Lower leg skin (tissue), 4 donors: Measurements from ENCODE around the gene PAPPA. TPM values are rescaled to one million over a fixed set of nuclear protein-coding genes. Genes with fewer than 3 reads are reported as not detected.

ENCODE experiments used
- DNase-seq, 2 donors: peaks; one replicate each; pipeline ENCODE4 v3.0.0-alpha.2; 2019; ENCODE audit warnings: low spot score in 2 of 2
- H3K4me3 ChIP-seq: fragments of 200-600 bp; sonication (generic); 2 replicates; pipeline ENCODE4 v1.5.1; 2017; ENCODE audit warnings: mild to moderate bottlenecking, low read depth; ENCODE audit not compliant: poor library complexity, severe bottlenecking
- POLR2A ChIP-seq, 2 donors: fragments of 450-650 bp; IDR thresholded peaks; one replicate each; pipeline ENCODE4 v1.6.1; 2016 to 2017; ENCODE audit warnings: antibody characterized with exemption in 2 of 2, mild to moderate bottlenecking in 1 of 2, moderate library complexity in 1 of 2
- WGBS, 2 donors: methylation state at CpG; one replicate each; pipeline ENCODE4 v1.1.5; 2018; 5-methylcytosine and 5-hydroxymethylcytosine counted together
- intact Hi-C: fragments of 100-400 bp; cut with DNase I; formaldehyde crosslinking; loops from one replicate; pipeline ENCODE4 v1.15.0; 2023; ENCODE audit warnings: low total_unique reads
- total RNA-seq, 4 donors: library from RNA; depleted of rRNA; stranded (reverse); fragments of >200 nt; gene quantifications; one replicate each; pipeline ENCODE4 v1.1.0, GENCODE V29; 2016
- TF ChIP-seq, protein P1 (sequence below), 3 donors: fragments of 450-650 bp; IDR thresholded peaks; one replicate each; pipeline ENCODE4 v1.5.1; 2016; ENCODE audit warnings: antibody characterized with exemption in 3 of 3, mild to moderate bottlenecking in 3 of 3, moderate library complexity in 2 of 3

Gene PAPPA
- total RNA-seq, 4 donors from 2014 or later, result 0.64 to 2.2 (median 1.9) TPM

- no peak for DNase-seq
- intact Hi-C loops, result no loop called here
- H3K4me3 ChIP-seq, result no peak overlapping the region
- 58 to 67% methylated on average over 2 of the region's 2 CpGs for WGBS, 2 donors
- TF ChIP-seq POLR2A (IDR thresholded peaks at IDR 0.05), result no peak
- TF ChIP-seq, protein P1, sequence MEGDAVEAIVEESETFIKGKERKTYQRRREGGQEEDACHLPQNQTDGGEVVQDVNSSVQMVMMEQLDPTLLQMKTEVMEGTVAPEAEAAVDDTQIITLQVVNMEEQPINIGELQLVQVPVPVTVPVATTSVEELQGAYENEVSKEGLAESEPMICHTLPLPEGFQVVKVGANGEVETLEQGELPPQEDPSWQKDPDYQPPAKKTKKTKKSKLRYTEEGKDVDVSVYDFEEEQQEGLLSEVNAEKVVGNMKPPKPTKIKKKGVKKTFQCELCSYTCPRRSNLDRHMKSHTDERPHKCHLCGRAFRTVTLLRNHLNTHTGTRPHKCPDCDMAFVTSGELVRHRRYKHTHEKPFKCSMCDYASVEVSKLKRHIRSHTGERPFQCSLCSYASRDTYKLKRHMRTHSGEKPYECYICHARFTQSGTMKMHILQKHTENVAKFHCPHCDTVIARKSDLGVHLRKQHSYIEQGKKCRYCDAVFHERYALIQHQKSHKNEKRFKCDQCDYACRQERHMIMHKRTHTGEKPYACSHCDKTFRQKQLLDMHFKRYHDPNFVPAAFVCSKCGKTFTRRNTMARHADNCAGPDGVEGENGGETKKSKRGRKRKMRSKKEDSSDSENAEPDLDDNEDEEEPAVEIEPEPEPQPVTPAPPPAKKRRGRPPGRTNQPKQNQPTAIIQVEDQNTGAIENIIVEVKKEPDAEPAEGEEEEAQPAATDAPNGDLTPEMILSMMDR (IDR thresholded peaks at IDR 0.05), result no peak
Measured at GRCh38 chr9:116212986-116213692, 59.5 kb downstream of the PAPPA start.

GRCh38 chr9:116213693-116214047, 60.1 kb downstream of the PAPPA start:
- 53 to 55% methylated on average over 3 of the region's 3 CpGs for WGBS, 2 donors
- TF ChIP-seq POLR2A (IDR thresholded peaks at IDR 0.05), result no peak
- TF ChIP-seq, protein P1 (IDR thresholded peaks at IDR 0.05), result no peak

DNA sequence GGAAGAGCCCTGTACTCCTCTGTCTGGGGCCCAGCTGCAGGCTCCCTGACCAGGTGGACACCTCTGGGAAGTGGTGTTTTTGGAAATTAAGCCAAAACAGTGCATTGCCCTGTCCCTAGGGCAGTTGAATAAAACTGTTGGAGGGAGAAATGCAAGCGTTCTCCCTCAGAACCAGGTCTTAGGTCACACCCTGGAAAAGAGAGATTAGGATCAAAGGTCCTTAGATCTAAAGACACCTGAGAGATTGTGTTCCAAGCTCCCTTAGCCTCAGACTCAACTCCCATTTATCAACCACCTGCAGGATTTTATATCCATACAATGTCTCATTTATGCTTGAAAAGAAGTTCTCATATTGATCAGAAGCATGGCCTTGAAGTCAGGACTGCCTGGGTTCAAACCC, 64.8 kb downstream of the PAPPA start:
- intact Hi-C loops, result no loop called here
- 50% methylated on average over 1 of the region's 1 CpG for WGBS, 2 donors
- no peak for TF ChIP-seq POLR2A (IDR thresholded peaks at IDR 0.05)
- TF ChIP-seq, protein P1 (IDR thresholded peaks at IDR 0.05), result no peak
- DNase-seq, result no peak
- no peak overlapping the region for H3K4me3 ChIP-seq

More at GRCh38 chr9:116213693-116214047, 60.1 kb downstream of the PAPPA start:
- no peak for DNase-seq
- intact Hi-C loops, result no loop called here
- no peak overlapping the region for H3K4me3 ChIP-seq

- 73 to 87% methylated on average over 11 of the region's 11 CpGs for WGBS, 2 donors
- intact Hi-C loops, result no loop called here
Measured at GRCh38 chr9:116219686-116220085, 66.1 kb downstream of the PAPPA start.

GRCh38 chr9:116223926-116224325, 70.3 kb downstream of the PAPPA start:
- intact Hi-C loops, result no loop called here
- no peak overlapping the region for H3K4me3 ChIP-seq
- DNase-seq, result no peak
- TF ChIP-seq POLR2A (IDR thresholded peaks at IDR 0.05), result no peak
- TF ChIP-seq, protein P1 (IDR thresholded peaks at IDR 0.05), result no peak
- 63 to 64% methylated on average over 3 of the region's 3 CpGs for WGBS, 2 donors

More at GRCh38 chr9:116219686-116220085, 66.1 kb downstream of the PAPPA start:
- TF ChIP-seq POLR2A (IDR thresholded peaks at IDR 0.05), result no peak
- TF ChIP-seq, protein P1 (IDR thresholded peaks at IDR 0.05), result no peak
- DNase-seq, result no peak
- no peak overlapping the region for H3K4me3 ChIP-seq
